Body of pancreas (tissue), 4 donors: ENCODE results near the gene PPDPF.
"Not testable (repeated sequence)": the region's sequence is repeated elsewhere in the genome, so short reads cannot be mapped to it uniquely, and the experiment has no call there.

Source experiments
- CTCF ChIP-seq, 7 experiments: fragments of 450-650 bp in 4 of 7; fragments of 200-600 bp in 3 of 7; sonication (generic) in 3 of 7; IDR thresholded peaks; one replicate each; pipeline ENCODE4 v1.5.1; 2016 to 2019; ENCODE audit warnings: antibody characterized with exemption in 7 of 7
- POLR2A ChIP-seq, 3 donors: fragments of 450-650 bp; IDR thresholded peaks; one replicate each; pipeline ENCODE4 v1.6.1; 2016; ENCODE audit warnings: antibody characterized with exemption in 3 of 3, mild to moderate bottlenecking in 2 of 3

DNA sequence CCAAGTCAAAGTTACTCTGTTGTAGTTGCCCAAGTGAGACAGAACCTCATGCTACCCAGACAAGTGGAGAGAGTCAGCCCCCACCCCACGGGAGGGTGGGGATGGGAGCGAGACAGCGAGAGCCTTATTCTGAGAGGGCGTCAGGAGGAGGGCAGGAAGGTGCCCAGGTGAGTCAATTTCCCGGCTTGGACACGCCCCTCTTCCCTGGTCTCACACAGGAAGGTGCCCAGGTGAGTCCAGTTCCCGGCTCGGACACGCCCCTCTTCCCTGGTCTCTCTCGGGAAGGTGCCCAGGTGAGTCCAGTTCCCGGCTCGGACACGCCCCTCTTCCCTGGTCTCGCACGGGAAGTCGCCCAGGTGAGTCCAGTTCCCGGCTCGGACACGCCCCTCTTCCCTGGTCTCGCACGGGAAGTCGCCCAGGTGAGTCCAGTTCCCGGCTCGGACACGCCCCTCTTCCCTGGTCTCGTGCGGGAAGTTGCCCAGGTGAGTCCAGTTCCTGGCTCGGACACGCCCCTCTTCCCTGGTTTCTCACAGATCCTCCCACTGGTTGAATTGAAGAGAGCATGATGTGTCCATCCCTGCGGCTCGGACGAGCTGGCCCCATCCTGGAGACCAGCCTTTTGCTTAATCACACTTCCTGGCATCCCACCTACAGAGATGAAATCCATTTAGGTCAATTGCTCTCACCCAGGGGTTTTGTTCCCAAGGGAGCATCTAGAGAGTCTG is 40.7 kb upstream of the PPDPF start:
- TF ChIP-seq POLR2A, CTCF (IDR thresholded peaks at IDR 0.05): not testable (repeated sequence)
